Esophagus muscularis mucosa (tissue), 4 donors: Measurements from ENCODE around the gene NWD2. TPM values are rescaled to one million over a fixed set of nuclear protein-coding genes. Genes with fewer than 3 reads are reported as not detected.

Experiments
- DNase-seq: peaks from one replicate; pipeline ENCODE4 v3.0.0-alpha.2; 2017; ENCODE audit errors: extremely low spot score
- H3K27ac ChIP-seq, 4 donors: fragments of 200-600 bp; sonication (generic); replicated peaks in 1 of 4; 1 replicate in 3 of 4; 2 replicates in 1 of 4; pipeline ENCODE4 v1.5.1; 2016 to 2019; ENCODE audit warnings: mild to moderate bottlenecking in 1 of 4
- H3K27me3 ChIP-seq, 4 donors: fragments of 200-600 bp; sonication (generic); one replicate each; pipeline versions ENCODE4 v1.5.1 to v1.6.0; 2016 to 2019
- H3K36me3 ChIP-seq, 4 donors: fragments of 200-600 bp; sonication (generic); one replicate each; pipeline ENCODE4 v1.5.1; 2016 to 2019
- H3K4me1 ChIP-seq, 4 donors: fragments of 200-600 bp; sonication (generic); one replicate each; pipeline ENCODE4 v1.5.1; 2016 to 2019
- H3K4me3 ChIP-seq, 4 donors: fragments of 200-600 bp; sonication (generic); 1 replicate in 2 of 4; 2 replicates in 2 of 4; pipeline ENCODE4 v1.5.1; 2016 to 2019; ENCODE audit warnings: mild to moderate bottlenecking in 4 of 4, moderate library complexity in 1 of 4
- H3K9me3 ChIP-seq, 4 donors: fragments of 200-600 bp; sonication (generic); 1 replicate in 3 of 4; 2 replicates in 1 of 4; pipeline ENCODE4 v1.5.1; 2016 to 2019
- EP300 ChIP-seq: sonication (generic); formaldehyde crosslinking; IDR thresholded peaks from one replicate; pipeline ENCODE4 v1.6.1; 2017; ENCODE audit warnings: antibody characterized with exemption
- POLR2A ChIP-seq: fragments of 450-650 bp; IDR thresholded peaks from one replicate; pipeline ENCODE4 v1.6.1; 2017; ENCODE audit warnings: antibody characterized with exemption, moderate library complexity, mild to moderate bottlenecking, low read depth
- POLR2AphosphoS5 ChIP-seq, 2 donors: sonication (generic); formaldehyde crosslinking; IDR thresholded peaks; one replicate each; pipeline ENCODE4 v1.6.1; 2017; ENCODE audit warnings: antibody characterized with exemption in 2 of 2
- WGBS: methylation state at CpG from one replicate; pipeline ENCODE4 v1.1.5; 2018; 5-methylcytosine and 5-hydroxymethylcytosine counted together
- intact Hi-C: fragments of 100-400 bp; cut with DNase I; formaldehyde crosslinking; loops from one replicate; pipeline ENCODE4 v1.15.1; 2023
- total RNA-seq, 4 donors: library from RNA; depleted of rRNA; stranded (reverse); fragments of >200 nt; gene quantifications; one replicate each; pipeline versions ENCODE4 v1.1.0 to v1.2.1, GENCODE V29; 2016
- TF ChIP-seq, protein P1 (sequence below), 3 experiments: fragments of 200-600 bp in 2 of 3; fragments of 450-650 bp in 1 of 3; sonication (generic) in 2 of 3; IDR thresholded peaks; one replicate each; pipeline ENCODE4 v1.5.1; 2017 to 2019; ENCODE audit warnings: antibody characterized with exemption in 3 of 3, mild to moderate bottlenecking in 2 of 3, moderate library complexity in 1 of 3

The NWD2 gene
- total RNA-seq, 4 donors from 2014 or later = 0.11 to 0.50 (median 0.30) TPM

DNA sequence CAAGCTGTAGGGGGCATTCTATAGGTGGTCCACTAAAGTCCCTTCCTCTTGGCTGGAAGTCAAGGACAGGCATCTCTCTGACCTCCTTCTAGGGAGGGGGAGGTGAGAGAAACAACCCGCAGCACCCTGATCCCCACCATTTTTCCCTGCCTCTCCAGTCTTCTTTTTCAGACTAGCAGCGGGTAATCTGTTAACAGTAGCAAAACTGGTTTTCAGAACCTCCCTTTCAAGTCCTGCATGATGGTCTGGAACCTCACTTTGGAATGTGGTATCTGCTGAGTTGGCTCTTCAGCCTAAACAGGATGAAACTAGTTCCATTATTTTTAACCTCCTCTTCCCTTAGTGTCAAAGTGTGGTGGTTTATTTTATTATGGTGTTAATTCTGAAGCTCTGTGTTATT, 196.0 kb downstream of the NWD2 start:
- Histone ChIP-seq H3K4me1 (no peaks in the 10 kb centered on the region), H3K36me3 (no peaks in the 10 kb centered on the region), H3K9me3 (no peaks in the 10 kb centered on the region), H3K27me3 (peaks cover 0 to 28% (median 0%) of the 10 kb centered on the region in 4 donors), H3K4me3 (no peak overlapping the region), H3K27ac (no peak overlapping the region)
- no peak for DNase-seq
- WGBS = 95% methylated on average over 2 of the region's 2 CpGs
- TF ChIP-seq POLR2A = no peak
- no peak for TF ChIP-seq EP300
- no peak for TF ChIP-seq POLR2AphosphoS5 (IDR thresholded peaks at IDR 0.05)
- TF ChIP-seq, protein P1, sequence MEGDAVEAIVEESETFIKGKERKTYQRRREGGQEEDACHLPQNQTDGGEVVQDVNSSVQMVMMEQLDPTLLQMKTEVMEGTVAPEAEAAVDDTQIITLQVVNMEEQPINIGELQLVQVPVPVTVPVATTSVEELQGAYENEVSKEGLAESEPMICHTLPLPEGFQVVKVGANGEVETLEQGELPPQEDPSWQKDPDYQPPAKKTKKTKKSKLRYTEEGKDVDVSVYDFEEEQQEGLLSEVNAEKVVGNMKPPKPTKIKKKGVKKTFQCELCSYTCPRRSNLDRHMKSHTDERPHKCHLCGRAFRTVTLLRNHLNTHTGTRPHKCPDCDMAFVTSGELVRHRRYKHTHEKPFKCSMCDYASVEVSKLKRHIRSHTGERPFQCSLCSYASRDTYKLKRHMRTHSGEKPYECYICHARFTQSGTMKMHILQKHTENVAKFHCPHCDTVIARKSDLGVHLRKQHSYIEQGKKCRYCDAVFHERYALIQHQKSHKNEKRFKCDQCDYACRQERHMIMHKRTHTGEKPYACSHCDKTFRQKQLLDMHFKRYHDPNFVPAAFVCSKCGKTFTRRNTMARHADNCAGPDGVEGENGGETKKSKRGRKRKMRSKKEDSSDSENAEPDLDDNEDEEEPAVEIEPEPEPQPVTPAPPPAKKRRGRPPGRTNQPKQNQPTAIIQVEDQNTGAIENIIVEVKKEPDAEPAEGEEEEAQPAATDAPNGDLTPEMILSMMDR (IDR thresholded peaks at IDR 0.05) = no peak
- intact Hi-C loops = no loop called here

DNA sequence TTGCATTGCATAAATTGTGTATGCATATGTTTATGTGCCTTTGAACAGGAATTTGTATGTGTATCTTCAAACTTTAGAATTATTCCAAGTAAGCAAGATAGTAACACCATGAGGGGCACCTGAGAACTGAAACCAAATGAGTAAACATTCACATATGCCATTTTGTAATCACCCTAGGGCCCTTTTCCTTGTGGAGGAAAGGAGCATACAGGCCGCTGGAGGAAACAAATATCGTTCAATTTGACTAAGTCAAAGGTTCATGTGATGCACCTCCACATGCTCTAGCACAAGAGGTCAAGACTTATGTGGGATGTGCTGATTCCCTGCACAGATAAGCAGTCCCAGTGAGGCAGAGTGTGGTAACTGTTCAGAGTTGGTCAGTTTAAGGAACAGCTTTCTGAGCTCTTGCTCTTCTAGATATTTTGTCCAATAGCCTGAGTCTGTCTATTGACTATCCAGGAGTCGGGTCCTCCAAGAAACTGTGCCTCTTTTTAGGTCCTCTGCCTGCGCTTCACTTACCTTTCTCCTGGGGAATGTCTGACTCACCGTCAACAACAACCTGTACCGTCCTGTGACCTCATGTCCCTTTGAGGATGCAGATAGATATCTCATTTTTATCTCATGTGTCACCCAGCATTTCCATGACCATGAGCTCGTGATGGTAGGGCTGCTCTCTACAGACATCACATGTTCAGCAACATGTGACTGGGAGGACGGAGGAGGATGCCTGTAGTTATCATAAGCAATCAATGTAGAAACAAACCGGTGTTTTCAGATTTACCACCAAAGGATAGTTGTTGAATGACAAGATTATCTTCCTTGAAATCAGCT, 196.9 kb downstream of the NWD2 start:
- intact Hi-C loops = no loop called here
- H3K4me1 ChIP-seq = no peaks in the 10 kb centered on the region
- 66% methylated on average over 9 of the region's 9 CpGs for WGBS
- H3K27me3 ChIP-seq = peaks cover 0 to 33% (median 0%) of the 10 kb centered on the region in 4 donors
- no peak overlapping the region for H3K4me3 ChIP-seq
- TF ChIP-seq EP300 (no peak), POLR2A (no peak), POLR2AphosphoS5 (IDR thresholded peaks at IDR 0.05) (no peak)
- TF ChIP-seq, protein P1 (IDR thresholded peaks at IDR 0.05) = no peak
- no peaks in the 10 kb centered on the region for H3K36me3 ChIP-seq
- no peaks in the 10 kb centered on the region for H3K9me3 ChIP-seq
- no peak overlapping the region for H3K27ac ChIP-seq
- no peak for DNase-seq

DNA sequence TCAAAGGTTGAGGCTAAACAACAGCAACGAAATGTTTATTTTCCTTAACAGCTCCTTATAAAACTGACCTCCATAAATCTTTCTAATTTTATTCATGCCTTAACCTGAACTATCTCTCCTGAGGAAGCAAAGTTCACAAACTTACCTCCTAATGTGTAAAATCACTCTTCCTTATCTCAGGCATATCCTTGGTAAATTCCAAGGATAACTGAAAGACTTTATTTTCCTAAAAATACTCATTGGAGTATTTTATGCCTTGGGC, 197.4 kb downstream of the NWD2 start:
- no peaks in the 10 kb centered on the region for H3K9me3 ChIP-seq
- peaks cover 0 to 35% (median 0%) of the 10 kb centered on the region in 4 donors for H3K27me3 ChIP-seq
- TF ChIP-seq POLR2A (no peak), POLR2AphosphoS5 (IDR thresholded peaks at IDR 0.05) (no peak), EP300 (no peak)
- TF ChIP-seq, protein P1 (IDR thresholded peaks at IDR 0.05) = no peak
- intact Hi-C loops = no loop called here
- H3K27ac ChIP-seq = no peak overlapping the region
- H3K36me3 ChIP-seq = no peaks in the 10 kb centered on the region
- no peaks in the 10 kb centered on the region for H3K4me1 ChIP-seq
- no peak for DNase-seq
- no peak overlapping the region for H3K4me3 ChIP-seq
- 20% methylated on average over 1 of the region's 1 CpG for WGBS

DNA sequence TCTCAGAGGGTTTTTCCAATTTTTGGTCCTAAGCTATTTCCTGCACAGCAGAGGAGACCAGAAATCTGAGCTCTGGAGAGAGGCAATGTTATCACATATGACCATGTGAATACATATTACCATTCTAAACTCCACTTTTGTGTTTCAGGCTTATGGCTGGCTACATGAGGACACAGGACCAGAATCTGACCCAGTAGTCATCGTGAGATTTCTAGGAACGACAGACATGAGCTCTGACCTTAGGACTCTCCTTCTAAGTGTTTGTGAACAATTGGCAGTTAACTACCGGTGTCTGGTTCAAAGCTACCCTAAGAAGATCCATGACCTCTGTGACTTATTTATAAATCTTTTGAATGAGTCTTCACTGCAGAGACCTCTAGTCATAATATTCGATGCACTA, 198.6 kb downstream of the NWD2 start:
- TF ChIP-seq POLR2AphosphoS5 (IDR thresholded peaks at IDR 0.05) (no peak), EP300 (no peak), POLR2A (no peak)
- TF ChIP-seq, protein P1 (IDR thresholded peaks at IDR 0.05) = no peak
- DNase-seq = no peak
- Histone ChIP-seq H3K27ac (no peak overlapping the region), H3K4me3 (no peak overlapping the region), H3K36me3 (no peaks in the 10 kb centered on the region), H3K4me1 (no peaks in the 10 kb centered on the region), H3K27me3 (peaks cover 0 to 36% (median 0%) of the 10 kb centered on the region in 4 donors), H3K9me3 (no peaks in the 10 kb centered on the region)
- WGBS = 78% methylated on average over 4 of the region's 4 CpGs
- intact Hi-C loops = no loop called here

DNA sequence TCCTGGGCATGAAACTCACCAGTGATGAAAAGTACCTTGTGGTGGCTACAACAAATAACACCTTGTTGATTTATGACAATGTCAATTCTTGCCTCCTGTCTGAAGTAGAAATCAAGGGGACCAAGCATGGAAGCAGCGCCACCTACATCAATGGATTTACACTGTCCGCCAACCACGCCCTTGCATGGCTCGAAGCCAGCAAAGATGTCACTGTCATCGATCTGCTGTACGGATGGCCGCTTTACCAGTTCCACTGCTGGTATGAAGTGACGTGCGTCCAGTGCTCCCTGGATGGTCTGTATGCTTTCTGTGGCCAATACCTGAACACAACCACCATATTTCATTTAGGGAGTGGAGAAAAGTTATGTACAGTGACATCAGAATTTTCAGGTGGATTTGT, 200.5 kb downstream of the NWD2 start:
- no peak for TF ChIP-seq POLR2A
- TF ChIP-seq, protein P1 (IDR thresholded peaks at IDR 0.05) = no peak
- no peak for TF ChIP-seq EP300
- TF ChIP-seq POLR2AphosphoS5 (IDR thresholded peaks at IDR 0.05) = no peak
- H3K27me3 ChIP-seq = peaks cover 0 to 37% (median 0%) of the 10 kb centered on the region in 4 donors
- no peaks in the 10 kb centered on the region for H3K36me3 ChIP-seq
- intact Hi-C loops = no loop called here
- 100% methylated on average over 9 of the region's 9 CpGs for WGBS
- H3K27ac ChIP-seq = no peak overlapping the region
- no peak overlapping the region for H3K4me3 ChIP-seq
- DNase-seq = no peak
- H3K4me1 ChIP-seq = no peaks in the 10 kb centered on the region
- H3K9me3 ChIP-seq = no peaks in the 10 kb centered on the region
